ENCODE measurements around the gene NTNG1.

GRCh38 chr1:107339775-107340174 is 198.9 kb downstream of the NTNG1 start:
- TF ChIP-seq POLR2AphosphoS5 (IDR thresholded peaks at IDR 0.05; ENCODE audit: low read depth) = no peak
- no peak for TF ChIP-seq CTCF (IDR thresholded peaks at IDR 0.05; ENCODE audit: insufficient read depth, low read length)
- TF ChIP-seq GABPA (IDR thresholded peaks at IDR 0.05; ENCODE audit: low read depth) = no peak
- no peak for TF ChIP-seq REST (IDR thresholded peaks at IDR 0.05; ENCODE audit: insufficient replicate concordance, low read depth)
- TF ChIP-seq SPI1 (IDR thresholded peaks at IDR 0.05; ENCODE audit: borderline replicate concordance, low read depth) = no peak
